ENCODE results near the gene TEX19. TPM values are rescaled to one million over a fixed set of nuclear protein-coding genes. Genes with fewer than 3 reads are reported as not detected.
A peak's percentile ranks its signal among the peaks of the same experiment; 100 is the strongest.

TEX19 gene
- total and polyA plus RNA-seq, 9 of the 15 experiments (the other 6 are each of a cell fraction or from before 2014, with no cell fraction given), result 0.10 to 4.9 (median 1.9) TPM

- TF ChIP-seq ATF6 (CRISPR knock-in tag; IDR thresholded peaks at IDR 0.05) (0 out of 2 replicates have a peak, but pooled peaks have one; percentile 45), MTA3 (IDR thresholded peaks at IDR 0.05; ENCODE audit: borderline replicate concordance) (peak; percentile 80; the same call in 1 of the 2 replicates), TBL1XR1 (IDR thresholded peaks at IDR 0.05; ENCODE audit: low read length in 2 of 2) (0 out of 4 replicates have a peak, but pooled peaks of 1 of the 2 experiments have one; percentile 38), MYNN (IDR thresholded peaks at IDR 0.05) (peak; percentile 100), MYNN (CRISPR knock-in tag; IDR thresholded peaks at IDR 0.05) (peak; percentile 100), SRF (CRISPR knock-in tag; IDR thresholded peaks at IDR 0.05) (peak; percentile 82 to 99), KDM5B (IDR thresholded peaks at IDR 0.05; ENCODE audit: insufficient replicate concordance, low read depth, low read length) (peak; percentile 76), E2F6 (IDR thresholded peaks at IDR 0.05; ENCODE audit: borderline replicate concordance in 1 of 2, extremely low read depth in 1 of 2, insufficient read depth in 1 of 2, insufficient read length in 1 of 2, low read depth in 1 of 2, low read length in 1 of 2, poor library complexity in 1 of 2, severe bottlenecking in 1 of 2) (peak; percentile 54 to 59), POU5F1 (IDR thresholded peaks at IDR 0.05; ENCODE audit: borderline replicate concordance, low read depth, low read length, partially characterized antibody) (no peak), NFIC (IDR thresholded peaks at IDR 0.05) (no peak; the same call in 1 of the 2 replicates), HMGN3 (IDR thresholded peaks at IDR 0.05; ENCODE audit: borderline replicate concordance, extremely low read depth, insufficient read length, low read depth, low read length) (no peak)
- TF ChIP-seq, protein P1, sequence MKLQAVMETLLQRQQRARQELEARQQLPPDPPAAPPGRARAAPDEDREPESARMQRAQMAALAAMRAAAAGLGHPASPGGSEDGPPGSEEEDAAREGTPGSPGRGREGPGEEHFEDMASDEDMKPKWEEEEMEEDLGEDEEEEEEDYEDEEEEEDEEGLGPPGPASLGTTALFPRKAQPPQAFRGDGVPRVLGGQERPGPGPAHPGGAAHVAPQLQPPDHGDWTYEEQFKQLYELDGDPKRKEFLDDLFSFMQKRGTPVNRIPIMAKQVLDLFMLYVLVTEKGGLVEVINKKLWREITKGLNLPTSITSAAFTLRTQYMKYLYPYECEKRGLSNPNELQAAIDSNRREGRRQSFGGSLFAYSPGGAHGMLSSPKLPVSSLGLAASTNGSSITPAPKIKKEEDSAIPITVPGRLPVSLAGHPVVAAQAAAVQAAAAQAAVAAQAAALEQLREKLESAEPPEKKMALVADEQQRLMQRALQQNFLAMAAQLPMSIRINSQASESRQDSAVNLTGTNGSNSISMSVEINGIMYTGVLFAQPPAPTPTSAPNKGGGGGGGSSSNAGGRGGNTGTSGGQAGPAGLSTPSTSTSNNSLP (IDR thresholded peaks at IDR 0.05; ENCODE audit: borderline replicate concordance, low read depth, low read length), result peak; percentile 76; the same call in 1 of the 2 replicates
- TF ChIP-seq, protein P2, sequence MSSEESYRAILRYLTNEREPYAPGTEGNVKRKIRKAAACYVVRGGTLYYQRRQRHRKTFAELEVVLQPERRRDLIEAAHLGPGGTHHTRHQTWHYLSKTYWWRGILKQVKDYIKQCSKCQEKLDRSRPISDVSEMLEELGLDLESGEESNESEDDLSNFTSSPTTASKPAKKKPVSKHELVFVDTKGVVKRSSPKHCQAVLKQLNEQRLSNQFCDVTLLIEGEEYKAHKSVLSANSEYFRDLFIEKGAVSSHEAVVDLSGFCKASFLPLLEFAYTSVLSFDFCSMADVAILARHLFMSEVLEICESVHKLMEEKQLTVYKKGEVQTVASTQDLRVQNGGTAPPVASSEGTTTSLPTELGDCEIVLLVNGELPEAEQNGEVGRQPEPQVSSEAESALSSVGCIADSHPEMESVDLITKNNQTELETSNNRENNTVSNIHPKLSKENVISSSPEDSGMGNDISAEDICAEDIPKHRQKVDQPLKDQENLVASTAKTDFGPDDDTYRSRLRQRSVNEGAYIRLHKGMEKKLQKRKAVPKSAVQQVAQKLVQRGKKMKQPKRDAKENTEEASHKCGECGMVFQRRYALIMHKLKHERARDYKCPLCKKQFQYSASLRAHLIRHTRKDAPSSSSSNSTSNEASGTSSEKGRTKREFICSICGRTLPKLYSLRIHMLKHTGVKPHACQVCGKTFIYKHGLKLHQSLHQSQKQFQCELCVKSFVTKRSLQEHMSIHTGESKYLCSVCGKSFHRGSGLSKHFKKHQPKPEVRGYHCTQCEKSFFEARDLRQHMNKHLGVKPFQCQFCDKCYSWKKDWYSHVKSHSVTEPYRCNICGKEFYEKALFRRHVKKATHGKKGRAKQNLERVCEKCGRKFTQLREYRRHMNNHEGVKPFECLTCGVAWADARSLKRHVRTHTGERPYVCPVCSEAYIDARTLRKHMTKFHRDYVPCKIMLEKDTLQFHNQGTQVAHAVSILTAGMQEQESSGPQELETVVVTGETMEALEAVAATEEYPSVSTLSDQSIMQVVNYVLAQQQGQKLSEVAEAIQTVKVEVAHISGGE (CRISPR knock-in tag; IDR thresholded peaks at IDR 0.05), result peak in 1 of 3 experiments; percentile 74; a peak in 2 of 6 replicates
- TF ChIP-seq, protein P3, sequence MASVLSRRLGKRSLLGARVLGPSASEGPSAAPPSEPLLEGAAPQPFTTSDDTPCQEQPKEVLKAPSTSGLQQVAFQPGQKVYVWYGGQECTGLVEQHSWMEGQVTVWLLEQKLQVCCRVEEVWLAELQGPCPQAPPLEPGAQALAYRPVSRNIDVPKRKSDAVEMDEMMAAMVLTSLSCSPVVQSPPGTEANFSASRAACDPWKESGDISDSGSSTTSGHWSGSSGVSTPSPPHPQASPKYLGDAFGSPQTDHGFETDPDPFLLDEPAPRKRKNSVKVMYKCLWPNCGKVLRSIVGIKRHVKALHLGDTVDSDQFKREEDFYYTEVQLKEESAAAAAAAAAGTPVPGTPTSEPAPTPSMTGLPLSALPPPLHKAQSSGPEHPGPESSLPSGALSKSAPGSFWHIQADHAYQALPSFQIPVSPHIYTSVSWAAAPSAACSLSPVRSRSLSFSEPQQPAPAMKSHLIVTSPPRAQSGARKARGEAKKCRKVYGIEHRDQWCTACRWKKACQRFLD (CRISPR knock-in tag; IDR thresholded peaks at IDR 0.05), result peak; percentile 84
These were observed 20.0 kb upstream of the TEX19 start (continued) for GRCh38 chr17:82338858-82339633.
